Measurements from ENCODE around the gene OR10A2.
"Not testable (repeated sequence)": the region's sequence is repeated elsewhere in the genome, so short reads cannot be mapped to it uniquely, and the experiment has no call there.

The OR10A2 gene

DNA sequence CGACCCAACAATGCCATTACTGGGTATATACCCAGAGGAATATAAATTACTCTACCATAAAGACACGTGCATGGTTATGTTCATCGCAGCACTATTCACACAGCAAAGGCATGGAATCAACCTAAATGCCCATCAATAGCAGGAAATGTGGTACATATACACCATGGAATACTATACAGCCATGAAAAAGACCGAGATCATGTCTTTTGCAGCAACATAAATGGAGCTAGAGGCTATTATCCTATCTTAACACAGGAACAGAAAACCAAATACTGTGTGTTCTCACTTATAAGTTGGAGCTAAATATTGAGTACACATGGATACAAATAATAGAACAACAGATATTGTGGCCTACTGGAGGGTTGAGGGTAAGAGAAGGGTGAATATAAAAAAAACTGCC is 26.0 kb downstream of the OR10A2 start:
- no peak for ATAC-seq

GRCh38 chr11:6889835-6890234 is 27.0 kb downstream of the OR10A2 start:
- ATAC-seq, result no peak

GRCh38 chr11:6892400-6892799 is 29.5 kb downstream of the OR10A2 start, which contains the start of gene OR2D2:
OR2D2 (minus strand) TSS chr11:6892500; CDS start chr11:6892500, 0 bp downstream.
- ATAC-seq, result no peak

DNA sequence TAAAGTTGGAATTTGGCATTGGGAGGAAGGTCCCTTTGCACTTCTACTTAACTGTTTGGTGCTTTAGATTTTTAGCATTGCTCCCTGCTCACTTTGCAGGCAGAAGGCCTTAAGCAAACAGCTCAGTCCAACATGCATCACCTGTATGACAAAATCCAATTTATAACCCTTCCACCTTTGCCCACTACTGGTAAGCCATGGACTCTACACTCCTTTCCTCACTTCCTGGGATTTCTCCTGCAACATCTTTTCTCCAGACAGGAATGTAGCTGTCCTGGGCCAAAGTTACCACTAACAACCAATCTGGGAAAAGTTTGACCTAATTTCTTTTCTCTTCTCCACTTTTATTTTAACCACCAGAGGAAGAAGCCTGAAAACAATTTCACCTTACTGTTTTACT is 31.2 kb downstream of the OR10A2 start:
- ATAC-seq, result no peak

- ATAC-seq, result peak in 1 of 2 donors; percentile 30
Measured at GRCh38 chr11:6895010-6895409, 32.2 kb downstream of the OR10A2 start.

DNA sequence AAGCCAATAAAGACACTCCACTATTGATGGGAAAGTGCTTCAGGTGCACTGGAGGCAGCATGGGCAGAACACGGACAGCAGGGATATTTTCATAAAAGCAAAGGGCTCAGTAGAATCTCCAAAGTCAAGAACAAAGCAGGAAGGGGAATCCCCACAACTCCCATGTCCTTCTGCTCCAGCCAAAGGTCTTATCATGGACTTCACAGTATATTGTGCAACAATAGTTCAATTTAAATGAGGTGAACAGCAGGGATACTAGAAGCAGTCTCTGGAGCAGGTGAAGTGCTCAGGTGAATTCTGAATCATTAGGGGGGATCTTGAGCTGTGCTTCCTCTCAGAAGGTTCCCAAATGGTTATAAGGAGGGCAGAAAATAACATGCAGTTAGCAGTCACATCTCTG is 36.1 kb downstream of the OR10A2 start:
- ATAC-seq, result no peak

GRCh38 chr11:6900327-6900999 is 37.6 kb downstream of the OR10A2 start:
- ATAC-seq, result no peak

DNA sequence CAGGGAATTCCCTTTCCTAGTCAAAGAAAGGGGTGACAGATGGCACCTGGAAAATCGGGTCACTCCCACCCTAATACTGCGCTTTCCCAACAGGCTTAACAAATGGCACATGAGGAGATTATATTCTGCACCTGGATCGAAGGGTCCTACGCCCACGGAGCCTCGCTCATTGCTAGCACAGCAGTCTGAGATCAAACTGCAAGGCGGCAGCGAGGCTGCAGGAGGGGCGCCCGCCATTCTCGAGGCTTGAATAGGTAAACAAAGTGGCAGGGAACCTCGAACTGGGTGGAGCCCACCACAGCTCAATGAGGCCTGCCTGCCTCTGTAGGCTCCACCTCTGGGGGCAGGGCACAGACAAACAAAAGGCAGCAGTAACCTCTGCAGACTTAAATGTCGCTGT is 41.9 kb downstream of the OR10A2 start:
- ATAC-seq, result not testable (repeated sequence)

- no peak for ATAC-seq
Measured at GRCh38 chr11:6911378-6911777, 48.5 kb downstream of the OR10A2 start.

DNA sequence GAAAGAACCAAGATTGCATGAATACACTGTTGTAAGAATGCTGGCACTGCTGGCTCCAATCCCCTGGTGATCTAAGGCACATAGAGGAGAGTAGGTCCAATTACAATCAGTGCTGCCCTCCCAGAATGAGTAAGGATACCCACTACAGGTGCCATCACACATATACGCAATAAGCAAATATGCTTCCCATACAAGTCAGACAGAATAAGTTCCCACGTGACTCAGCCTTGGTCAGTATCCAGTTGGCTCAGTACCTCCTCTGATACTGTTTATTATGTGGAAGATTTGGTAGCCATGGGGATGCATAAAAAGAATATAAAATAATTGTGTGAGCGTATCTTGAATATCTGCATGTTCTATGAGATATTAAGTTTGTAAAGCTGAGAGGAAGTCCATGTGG is 49.1 kb downstream of the OR10A2 start:
- peak in 1 of 2 donors; percentile 13 for ATAC-seq

- ATAC-seq, result no peak
Measured at GRCh38 chr11:6919698-6920097, 56.8 kb downstream of the OR10A2 start.

- no peak for ATAC-seq
Measured at GRCh38 chr11:6920702-6921101, 57.8 kb downstream of the OR10A2 start, which contains the start of gene OR2D3. OR2D3 (plus strand) TSS chr11:6921002; CDS start chr11:6921002, 0 bp downstream.

Measured in activated CD4-positive, CD25-positive, alpha-beta regulatory T cell treated with anti-CD3 and anti-CD28 coated beads, Interleukin-2, amount 50 U/mL, for 24 hours (primary cell).